D721Med (cell line): ENCODE results near the gene FRMD1.

Source experiments
- DNase-seq: peaks from one replicate; pipeline ENCODE4 v3.0.0; 2011; ENCODE audit warnings: low spot score; ENCODE audit not compliant: insufficient read length
- FAIRE-seq: peaks from 2 replicates; lab custom pipeline; 2011; peaks lifted over from hg19 to GRCh38; lab: Jason Lieb, UNC
- CTCF ChIP-seq: IDR thresholded peaks from 2 replicates; pipeline ENCODE4 v1.5.1; 2012; ENCODE audit warnings: mild to moderate bottlenecking, control low read depth; ENCODE audit not compliant: insufficient read depth; ENCODE audit errors: missing control alignments

FRMD1 gene

GRCh38 chr6:168044521-168045130 is 34.4 kb downstream of the FRMD1 start:
- no peak for DNase-seq
- FAIRE-seq: no peak
- TF ChIP-seq CTCF: no peak

- FAIRE-seq: no peak
- DNase-seq: no peak
- TF ChIP-seq CTCF: no peak
Measured at GRCh38 chr6:168043848-168044415, 35.1 kb downstream of the FRMD1 start.

- no peak for FAIRE-seq
- DNase-seq: no peak
- no peak for TF ChIP-seq CTCF
Measured at GRCh38 chr6:168043193-168043847, 35.7 kb downstream of the FRMD1 start.

- DNase-seq (no peak), FAIRE-seq (no peak)
- no peak for TF ChIP-seq CTCF
Measured at GRCh38 chr6:168042426-168043192, 36.4 kb downstream of the FRMD1 start.

- FAIRE-seq: no peak
- no peak for TF ChIP-seq CTCF
- no peak for DNase-seq
Measured at GRCh38 chr6:168041928-168042327, 37.1 kb downstream of the FRMD1 start.

GRCh38 chr6:168040856-168041496 is 38.0 kb downstream of the FRMD1 start:
- DNase-seq: no peak
- FAIRE-seq: no peak
- TF ChIP-seq CTCF: no peak
